CD8-positive, alpha-beta memory T cell (primary cell): Measurements from ENCODE around the gene YKT6. TPM values are rescaled to one million over a fixed set of nuclear protein-coding genes. Genes with fewer than 3 reads are reported as not detected.

Experiments used
- CTCF ChIA-PET: fragments of 350-600 bp; sonication (Branson Sonifier 250); formaldehyde crosslinking; loops from one replicate; lab custom pipeline; 2021; ENCODE audit warnings: antibody characterized with exemption; lab: Charles Lee
- POLR2A ChIA-PET: fragments of 350-600 bp; sonication (Branson Sonifier 250); formaldehyde crosslinking; loops from one replicate; lab custom pipeline; 2021; ENCODE audit warnings: antibody characterized with exemption; lab: Charles Lee
- DNase-seq, 5 donors: peaks; one replicate each; pipeline versions ENCODE4 v3.0.0 to v3.0.0-alpha.2; 2020 to 2022; ENCODE audit warnings: mixed read lengths in 1 of 5
- H3K27ac ChIP-seq: one replicate; pipeline ENCODE4 v1.7.0; 2013; ENCODE audit warnings: low read depth, mild to moderate bottlenecking, low read length, moderate library complexity
- H3K27me3 ChIP-seq: 2 replicates; pipeline ENCODE4 v1.7.0; 2013; ENCODE audit warnings: low read length, mild to moderate bottlenecking; ENCODE audit not compliant: insufficient read depth, poor library complexity, severe bottlenecking
- H3K36me3 ChIP-seq: 2 replicates; pipeline ENCODE4 v1.7.0; 2013; ENCODE audit warnings: mild to moderate bottlenecking, low read length, moderate library complexity; ENCODE audit not compliant: insufficient read depth
- H3K4me1 ChIP-seq: 2 replicates; pipeline ENCODE4 v1.7.0; 2013; ENCODE audit warnings: mild to moderate bottlenecking, low read length, moderate library complexity; ENCODE audit not compliant: insufficient read depth
- H3K4me3 ChIP-seq: 2 replicates; pipeline ENCODE4 v1.7.0; 2013; ENCODE audit warnings: mild to moderate bottlenecking, low read length
- H3K9me3 ChIP-seq: 2 replicates; pipeline ENCODE4 v1.7.0; 2013; ENCODE audit warnings: mild to moderate bottlenecking, low read length
- H3K27ac Mint-ChIP-seq, 8 donors: one replicate each; pipeline ENCODE4 v1.8.0; 2020 to 2021; ENCODE audit warnings: mixed read lengths in 8 of 8, mild to moderate bottlenecking in 6 of 8, inconsistent platforms in 3 of 8, moderate library complexity in 3 of 8
- H3K27me3 Mint-ChIP-seq, 2 donors: one replicate each; pipeline ENCODE4 v1.8.0; 2020 to 2021; ENCODE audit warnings: mixed read lengths in 2 of 2, mild to moderate bottlenecking in 1 of 2, moderate library complexity in 1 of 2
- H3K36me3 Mint-ChIP-seq, 3 donors: one replicate each; pipeline ENCODE4 v1.8.0; 2020 to 2021; ENCODE audit warnings: mixed read lengths in 3 of 3, inconsistent platforms in 1 of 3, mild to moderate bottlenecking in 1 of 3
- H3K4me1 Mint-ChIP-seq, 3 donors: one replicate each; pipeline ENCODE4 v1.8.0; 2020 to 2021; ENCODE audit warnings: mixed read lengths in 3 of 3, inconsistent platforms in 1 of 3, mild to moderate bottlenecking in 1 of 3
- H3K4me3 Mint-ChIP-seq, 7 donors: one replicate each; pipeline ENCODE4 v1.8.0; 2020 to 2021; ENCODE audit warnings: mixed read lengths in 7 of 7, mild to moderate bottlenecking in 6 of 7, moderate library complexity in 4 of 7, inconsistent platforms in 2 of 7
- H3K9me3 Mint-ChIP-seq, 5 donors: one replicate each; pipeline ENCODE4 v1.8.0; 2020 to 2022; ENCODE audit warnings: mixed read lengths in 5 of 5, mild to moderate bottlenecking in 3 of 5, moderate library complexity in 2 of 5, inconsistent platforms in 1 of 5
- polyA plus RNA-seq: library from polyadenylated mRNA; unstranded; fragments of 300-500 nt; fragmentation: Illumina TruSeq; gene quantifications from one replicate; pipeline ENCODE4 v1.2.3, GENCODE V29; 2021
- total RNA-seq, 2 experiments: library from RNA; stranded (reverse); gene quantifications; one replicate each; pipeline ENCODE4 v1.2.3, GENCODE V29; 2021

The YKT6 gene
- total and polyA plus RNA-seq, 3 experiments from 2014 or later, result 44.9 to 94.6 (median 92.6) TPM

DNA sequence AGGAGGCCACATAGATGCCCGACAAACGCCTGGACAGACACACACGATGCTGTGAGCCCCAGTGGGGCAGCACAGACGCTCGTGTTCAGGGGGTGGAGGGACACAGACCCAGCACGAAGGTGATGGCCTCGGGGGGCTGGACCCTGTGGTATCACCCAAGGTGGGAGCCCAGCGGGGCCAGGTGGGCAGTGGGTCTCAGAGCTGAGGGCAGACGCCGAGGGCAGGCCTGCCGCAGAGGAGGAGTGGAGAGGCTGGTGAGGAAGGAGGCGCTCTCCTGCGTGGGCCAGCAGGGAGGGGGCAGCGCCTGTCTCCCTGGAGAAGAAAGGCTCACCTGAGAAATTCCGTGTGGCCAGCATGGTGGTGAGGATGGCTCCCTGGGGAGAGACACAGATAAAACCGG is 39.6 kb downstream of the YKT6 start:
- ChIA-PET POLR2A (no interaction called here), CTCF (interaction anchor here (0.7 to 3.5 kb wide), 5 partner anchors 15 to 325 kb away, joined by 3 to 20 read pairs (median 3); partner anchors contain the start of gene NUDCD3)
- H3K4me1 ChIP-seq, result peaks cover 5% of the 10 kb centered on the region
- H3K27me3 ChIP-seq, result no peaks in the 10 kb centered on the region
- no peak overlapping the region for H3K27ac ChIP-seq
- DNase-seq, result no peak
- H3K4me3 ChIP-seq, result no peak overlapping the region
- no peaks in the 10 kb centered on the region for H3K9me3 ChIP-seq
- H3K9me3 Mint-ChIP-seq, result no peaks in the 10 kb centered on the region
- H3K4me3 Mint-ChIP-seq, result no peak overlapping the region
- H3K27ac Mint-ChIP-seq, result no peak overlapping the region
- peaks cover 0 to 1% of the 10 kb centered on the region in 2 donors for H3K27me3 Mint-ChIP-seq
- no peaks in the 10 kb centered on the region for H3K4me1 Mint-ChIP-seq
- no peaks in the 10 kb centered on the region for H3K36me3 Mint-ChIP-seq
- no peaks in the 10 kb centered on the region for H3K36me3 ChIP-seq

DNA sequence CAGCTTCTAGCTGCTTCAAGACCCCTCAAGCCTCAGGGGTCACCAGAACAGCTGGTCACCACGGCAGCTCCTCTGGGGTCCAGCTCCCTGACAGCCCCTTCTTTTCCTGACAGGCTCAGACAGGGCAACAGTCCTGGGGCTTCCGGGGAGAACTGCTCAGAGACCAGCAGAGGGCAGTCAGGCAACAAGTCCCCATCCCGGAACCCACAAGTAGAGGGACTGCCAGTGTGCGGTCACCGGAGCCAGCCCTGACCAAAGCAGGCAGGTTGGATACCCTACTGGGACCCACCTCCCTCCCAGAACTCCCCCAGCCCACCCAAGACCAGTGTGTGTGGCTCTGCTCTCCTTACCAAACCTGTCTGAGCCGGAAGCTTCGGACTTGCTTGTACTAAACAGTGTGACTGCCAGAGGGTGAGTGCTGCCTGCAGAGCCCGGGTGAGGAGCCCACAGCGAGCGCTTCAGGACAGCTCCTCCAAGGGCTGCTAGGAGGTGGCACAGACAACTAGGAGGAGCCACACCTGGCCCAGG is 40.3 kb downstream of the YKT6 start:
- Mint-ChIP-seq H3K9me3 (no peaks in the 10 kb centered on the region), H3K4me3 (peak overlapping the region in 4 of 7 donors; percentile 15 to 61 (median 38)), H3K36me3 (no peaks in the 10 kb centered on the region), H3K4me1 (no peaks in the 10 kb centered on the region), H3K27me3 (no peaks in the 10 kb centered on the region), H3K27ac (peak overlapping the region in 2 of 8 donors; percentile 51 to 57)
- H3K27ac ChIP-seq, result no peak overlapping the region
- ChIA-PET CTCF (interaction anchor here (0.7 to 3.5 kb wide), 8 partner anchors 16 to 682 kb away, joined by 3 to 20 read pairs (median 3); partner anchors contain the start of gene NUDCD3), POLR2A (no interaction called here)
- H3K4me3 ChIP-seq, result no peak overlapping the region
- no peaks in the 10 kb centered on the region for H3K36me3 ChIP-seq
- H3K9me3 ChIP-seq, result no peaks in the 10 kb centered on the region
- H3K4me1 ChIP-seq, result peaks cover 5% of the 10 kb centered on the region
- no peaks in the 10 kb centered on the region for H3K27me3 ChIP-seq
- DNase-seq, result peak; percentile 21 to 66 (median 38)

DNA sequence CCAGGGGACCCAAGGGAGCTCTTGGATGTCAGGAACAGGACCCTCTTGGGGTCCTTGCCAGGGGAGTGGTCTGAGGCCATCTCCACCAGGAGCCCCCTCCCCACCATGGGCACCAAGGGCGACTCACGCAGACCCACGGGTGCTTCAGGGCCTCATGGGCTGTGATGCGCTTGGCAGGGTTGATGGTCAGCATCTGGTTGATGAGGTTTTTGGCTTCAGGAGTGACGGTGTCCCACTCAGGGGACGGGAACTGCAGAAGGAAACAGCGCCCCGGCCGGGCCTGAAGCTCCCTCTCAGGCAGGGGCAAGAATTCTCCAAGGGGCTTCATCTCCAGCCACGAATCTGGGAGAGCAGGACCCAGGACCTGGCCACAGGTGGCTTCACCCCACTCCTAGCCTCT is 41.3 kb downstream of the YKT6 start:
- Histone ChIP-seq H3K4me3 (no peak overlapping the region), H3K27me3 (no peaks in the 10 kb centered on the region), H3K4me1 (peaks cover 5% of the 10 kb centered on the region), H3K36me3 (no peaks in the 10 kb centered on the region), H3K9me3 (no peaks in the 10 kb centered on the region), H3K27ac (no peak overlapping the region)
- POLR2A ChIA-PET, result no interaction called here
- no peaks in the 10 kb centered on the region for H3K4me1 Mint-ChIP-seq
- no peaks in the 10 kb centered on the region for H3K27me3 Mint-ChIP-seq
- CTCF ChIA-PET, result interaction anchor here (1.2 to 3.5 kb wide), 5 partner anchors 16 to 681 kb away, joined by 3 to 20 read pairs (median 4); no protein-coding TSS in a partner anchor
- no peak overlapping the region for H3K27ac Mint-ChIP-seq
- DNase-seq, result no peak
- no peaks in the 10 kb centered on the region for H3K9me3 Mint-ChIP-seq
- no peak overlapping the region for H3K4me3 Mint-ChIP-seq
- H3K36me3 Mint-ChIP-seq, result no peaks in the 10 kb centered on the region

GRCh38 chr7:44244282-44244681 is 43.5 kb downstream of the YKT6 start:
- no peaks in the 10 kb centered on the region for H3K36me3 Mint-ChIP-seq
- Histone ChIP-seq H3K36me3 (no peaks in the 10 kb centered on the region), H3K9me3 (no peaks in the 10 kb centered on the region), H3K27me3 (no peaks in the 10 kb centered on the region), H3K4me1 (peaks cover 5% of the 10 kb centered on the region), H3K27ac (no peak overlapping the region), H3K4me3 (no peak overlapping the region)
- ChIA-PET POLR2A (no interaction called here), CTCF (interaction anchor here (0.7 kb wide), 2 partner anchors 321 kb away, joined by 3 read pairs; no protein-coding TSS in a partner anchor)
- no peaks in the 10 kb centered on the region for H3K27me3 Mint-ChIP-seq
- peak in 2 of 5 donors; percentile 9 to 10 for DNase-seq
- H3K9me3 Mint-ChIP-seq, result no peaks in the 10 kb centered on the region
- H3K27ac Mint-ChIP-seq, result no peak overlapping the region
- no peaks in the 10 kb centered on the region for H3K4me1 Mint-ChIP-seq
- no peak overlapping the region for H3K4me3 Mint-ChIP-seq

- no peaks in the 10 kb centered on the region for H3K9me3 ChIP-seq
- H3K27me3 ChIP-seq, result no peaks in the 10 kb centered on the region
- no peaks in the 10 kb centered on the region for H3K4me1 ChIP-seq
- no peaks in the 10 kb centered on the region for H3K9me3 Mint-ChIP-seq
- ChIA-PET POLR2A (no interaction called here), CTCF (no interaction called here)
- no peak overlapping the region for H3K4me3 ChIP-seq
- H3K4me1 Mint-ChIP-seq, result no peaks in the 10 kb centered on the region
- no peak for DNase-seq
- H3K36me3 ChIP-seq, result no peaks in the 10 kb centered on the region
- no peaks in the 10 kb centered on the region for H3K36me3 Mint-ChIP-seq
- H3K27ac ChIP-seq, result no peak overlapping the region
- H3K4me3 Mint-ChIP-seq, result no peak overlapping the region
- peaks cover 0 to 4% of the 10 kb centered on the region in 2 donors for H3K27me3 Mint-ChIP-seq
- no peak overlapping the region for H3K27ac Mint-ChIP-seq
Measured at GRCh38 chr7:44246396-44247113, 45.8 kb downstream of the YKT6 start.

- DNase-seq, result no peak
- Mint-ChIP-seq H3K4me1 (no peaks in the 10 kb centered on the region), H3K36me3 (no peaks in the 10 kb centered on the region), H3K27me3 (peaks cover 0 to 4% of the 10 kb centered on the region in 2 donors), H3K27ac (no peak overlapping the region), H3K9me3 (no peaks in the 10 kb centered on the region), H3K4me3 (peak overlapping the region in 1 of 7 donors; percentile 65)
- Histone ChIP-seq H3K4me3 (no peak overlapping the region), H3K9me3 (no peaks in the 10 kb centered on the region), H3K27ac (no peak overlapping the region), H3K4me1 (no peaks in the 10 kb centered on the region), H3K27me3 (no peaks in the 10 kb centered on the region), H3K36me3 (no peaks in the 10 kb centered on the region)
- CTCF ChIA-PET, result interaction anchor here (1.2 kb wide), 1 partner anchor 317 kb away, joined by 4 read pairs; no protein-coding TSS in a partner anchor
- POLR2A ChIA-PET, result no interaction called here
Measured at GRCh38 chr7:44247868-44248651, 47.3 kb downstream of the YKT6 start.

GRCh38 chr7:44249639-44250234 is 49.0 kb downstream of the YKT6 start:
- Mint-ChIP-seq H3K27ac (peak overlapping the region in 1 of 8 donors; percentile 81), H3K36me3 (no peaks in the 10 kb centered on the region), H3K27me3 (peaks cover 0 to 4% of the 10 kb centered on the region in 2 donors), H3K4me1 (no peaks in the 10 kb centered on the region), H3K4me3 (no peak overlapping the region), H3K9me3 (no peaks in the 10 kb centered on the region)
- no peaks in the 10 kb centered on the region for H3K9me3 ChIP-seq
- no peak overlapping the region for H3K4me3 ChIP-seq
- no peak overlapping the region for H3K27ac ChIP-seq
- ChIA-PET CTCF (no interaction called here), POLR2A (no interaction called here)
- no peak for DNase-seq
- no peaks in the 10 kb centered on the region for H3K4me1 ChIP-seq
- no peaks in the 10 kb centered on the region for H3K27me3 ChIP-seq
- no peaks in the 10 kb centered on the region for H3K36me3 ChIP-seq
